Gastrocnemius medialis (tissue), 4 donors: ENCODE measurements around the gene PRR36.

ENCODE experiments used
- CTCF ChIP-seq, 5 experiments: fragments of 450-650 bp in 3 of 5; fragments of 200-600 bp in 2 of 5; sonication (generic) in 2 of 5; IDR thresholded peaks in 4 of 5; conservative IDR thresholded peaks in 1 of 5; 1 replicate in 4 of 5; 2 replicates in 1 of 5; pipeline ENCODE4 v1.5.1; 2016 to 2019; ENCODE audit warnings: antibody characterized with exemption in 5 of 5, mild to moderate bottlenecking in 3 of 5, moderate library complexity in 3 of 5
- POLR2A ChIP-seq, 2 donors: fragments of 450-650 bp; IDR thresholded peaks; one replicate each; pipeline ENCODE4 v1.6.1; 2017; ENCODE audit warnings: antibody characterized with exemption in 2 of 2, mild to moderate bottlenecking in 2 of 2, moderate library complexity in 2 of 2

GRCh38 chr19:7839476-7839875 is 34.7 kb downstream of the PRR36 start:
- no peak for TF ChIP-seq POLR2A (IDR thresholded peaks at IDR 0.05)
- no peak for TF ChIP-seq CTCF (IDR thresholded peaks at IDR 0.05 in 4 of 5, conservative IDR thresholded peaks at IDR 0.05 in 1 of 5)
